Measurements from ENCODE around the gene MAPK9.
A peak's percentile ranks its signal among the peaks of the same experiment; 100 is the strongest.

The MAPK9 gene

DNA sequence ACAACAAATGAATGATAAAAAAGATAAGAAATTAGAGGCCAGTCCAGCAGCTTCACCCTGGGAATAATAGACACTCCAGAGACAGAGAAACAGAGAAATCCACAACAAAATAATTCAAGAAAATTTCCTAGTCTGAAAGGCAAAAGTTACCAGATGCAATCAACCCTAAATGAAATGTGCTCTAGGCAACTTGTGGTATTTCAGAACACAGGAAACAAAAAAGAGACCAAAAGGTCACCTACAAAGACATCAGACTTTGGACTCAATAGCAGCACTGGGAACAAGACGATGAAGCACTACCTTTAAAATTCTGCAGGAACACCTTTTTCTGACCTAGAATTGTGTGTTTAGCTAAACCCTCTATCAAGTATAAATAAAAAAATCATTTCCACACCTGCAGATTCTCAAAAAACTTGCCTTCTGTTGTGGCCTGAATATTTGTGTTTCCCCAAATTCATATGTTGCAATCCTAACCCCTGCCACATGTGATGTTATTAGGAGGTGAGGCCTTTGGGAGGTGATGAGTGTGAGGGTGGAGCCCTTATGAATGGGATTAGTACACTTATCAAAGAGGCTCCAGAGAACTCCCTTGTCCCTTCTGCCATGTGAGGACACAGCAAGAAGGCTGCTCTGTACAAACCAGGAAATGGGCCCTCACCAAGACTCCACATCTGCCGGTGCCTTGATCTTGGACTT lies 5.9 kb upstream of the MAPK9 start:
- TF ChIP-seq, protein P1, sequence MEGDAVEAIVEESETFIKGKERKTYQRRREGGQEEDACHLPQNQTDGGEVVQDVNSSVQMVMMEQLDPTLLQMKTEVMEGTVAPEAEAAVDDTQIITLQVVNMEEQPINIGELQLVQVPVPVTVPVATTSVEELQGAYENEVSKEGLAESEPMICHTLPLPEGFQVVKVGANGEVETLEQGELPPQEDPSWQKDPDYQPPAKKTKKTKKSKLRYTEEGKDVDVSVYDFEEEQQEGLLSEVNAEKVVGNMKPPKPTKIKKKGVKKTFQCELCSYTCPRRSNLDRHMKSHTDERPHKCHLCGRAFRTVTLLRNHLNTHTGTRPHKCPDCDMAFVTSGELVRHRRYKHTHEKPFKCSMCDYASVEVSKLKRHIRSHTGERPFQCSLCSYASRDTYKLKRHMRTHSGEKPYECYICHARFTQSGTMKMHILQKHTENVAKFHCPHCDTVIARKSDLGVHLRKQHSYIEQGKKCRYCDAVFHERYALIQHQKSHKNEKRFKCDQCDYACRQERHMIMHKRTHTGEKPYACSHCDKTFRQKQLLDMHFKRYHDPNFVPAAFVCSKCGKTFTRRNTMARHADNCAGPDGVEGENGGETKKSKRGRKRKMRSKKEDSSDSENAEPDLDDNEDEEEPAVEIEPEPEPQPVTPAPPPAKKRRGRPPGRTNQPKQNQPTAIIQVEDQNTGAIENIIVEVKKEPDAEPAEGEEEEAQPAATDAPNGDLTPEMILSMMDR (IDR thresholded peaks at IDR 0.05; ENCODE audit: insufficient read depth, low read length, poor library complexity, severe bottlenecking), result no peak
- DNase-seq (ENCODE audit: extremely low read depth, insufficient read length), result no peak
- no peaks in the 10 kb centered on the region for H3K36me3 ChIP-seq (ENCODE audit: control insufficient read depth, insufficient read depth, low read length)
- H3K4me3 ChIP-seq (replicated peaks; ENCODE audit: low read depth, low read length), result no peak overlapping the region
- H3K27me3 ChIP-seq (replicated peaks; ENCODE audit: control insufficient read depth, insufficient read depth, low read length), result no peaks in the 10 kb centered on the region

DNA sequence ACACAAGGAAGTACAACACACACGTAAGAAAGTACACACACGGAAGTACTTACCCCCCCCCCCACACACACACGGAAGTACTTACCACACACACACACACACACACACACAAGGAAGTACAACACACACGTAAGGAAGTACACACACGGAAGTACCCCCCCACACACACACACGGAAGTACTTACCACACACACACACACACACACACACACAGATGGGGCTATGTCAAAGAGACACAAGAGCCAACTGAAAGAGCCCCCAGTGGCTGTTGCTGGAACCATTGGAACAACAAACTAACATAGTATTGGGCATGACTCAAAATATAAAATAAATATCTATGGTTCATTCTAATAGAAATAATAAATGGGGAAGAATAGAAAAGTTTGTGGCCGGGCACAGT lies 4.9 kb upstream of the MAPK9 start:
- Histone ChIP-seq H3K36me3 (ENCODE audit: control insufficient read depth, insufficient read depth, low read length) (no peaks in the 10 kb centered on the region), H3K27me3 (replicated peaks; ENCODE audit: control insufficient read depth, insufficient read depth, low read length) (no peaks in the 10 kb centered on the region), H3K4me3 (replicated peaks; ENCODE audit: low read depth, low read length) (no peak overlapping the region)
- no peak for DNase-seq (ENCODE audit: extremely low read depth, insufficient read length)
- TF ChIP-seq, protein P1 (IDR thresholded peaks at IDR 0.05; ENCODE audit: insufficient read depth, low read length, poor library complexity, severe bottlenecking), result no peak

DNA sequence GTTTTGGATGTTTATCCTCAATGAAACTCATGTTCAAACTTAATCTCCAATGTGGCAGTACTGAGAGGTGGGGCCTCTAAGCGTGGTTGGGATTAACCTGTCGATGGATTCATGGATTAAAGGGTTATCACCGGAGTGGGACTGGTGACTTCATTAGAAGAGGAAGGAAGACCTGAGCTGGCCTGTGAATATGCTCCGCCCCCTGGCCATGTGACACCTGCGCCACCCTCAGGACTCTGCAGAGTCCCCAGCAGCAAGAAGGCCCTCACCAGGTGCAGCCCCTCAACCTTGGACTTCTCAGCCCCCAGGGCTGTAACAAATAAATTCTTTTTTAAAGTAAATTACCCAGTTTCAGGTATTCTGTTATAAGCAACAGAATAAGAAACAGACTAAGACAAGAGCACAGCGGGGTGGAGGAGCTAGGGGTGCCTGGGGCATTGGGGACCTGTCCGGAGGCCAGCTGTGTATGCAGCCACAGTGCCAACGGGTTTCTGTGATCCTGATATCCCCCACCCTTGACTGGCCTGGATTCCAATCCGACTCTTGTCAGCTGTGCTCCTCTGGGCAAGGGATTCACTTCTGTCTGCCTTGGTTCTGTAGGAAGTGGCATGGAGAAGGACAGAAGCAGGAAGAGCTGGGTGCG lies 3.2 kb upstream of the MAPK9 start:
- H3K27me3 ChIP-seq (replicated peaks; ENCODE audit: control insufficient read depth, insufficient read depth, low read length), result no peaks in the 10 kb centered on the region
- no peak for DNase-seq (ENCODE audit: extremely low read depth, insufficient read length)
- TF ChIP-seq, protein P1 (IDR thresholded peaks at IDR 0.05; ENCODE audit: insufficient read depth, low read length, poor library complexity, severe bottlenecking), result no peak
- H3K36me3 ChIP-seq (ENCODE audit: control insufficient read depth, insufficient read depth, low read length), result no peaks in the 10 kb centered on the region
- H3K4me3 ChIP-seq (replicated peaks; ENCODE audit: low read depth, low read length), result no peak overlapping the region

DNA sequence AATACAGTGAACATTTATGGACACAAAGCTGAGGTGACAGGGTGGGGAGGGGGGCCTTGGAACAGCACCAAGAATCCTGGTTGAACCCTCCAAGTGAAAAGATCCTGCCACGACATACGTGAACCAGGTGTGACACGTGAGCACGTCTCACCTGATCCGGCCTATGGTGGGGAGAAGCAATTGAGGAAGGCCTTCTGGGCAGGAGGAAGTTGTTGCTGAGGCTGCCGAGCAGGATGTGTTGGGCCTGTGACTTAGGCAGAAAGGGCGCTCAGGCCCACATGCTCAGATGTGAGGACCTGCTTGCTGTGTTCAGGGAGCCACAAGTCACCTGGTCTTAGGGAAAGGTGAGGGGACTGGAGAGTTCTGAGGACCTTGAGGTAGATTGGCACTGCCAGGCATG lies 2.5 kb upstream of the MAPK9 start:
- TF ChIP-seq, protein P1 (IDR thresholded peaks at IDR 0.05; ENCODE audit: insufficient read depth, low read length, poor library complexity, severe bottlenecking), result no peak
- no peak overlapping the region for H3K4me3 ChIP-seq (replicated peaks; ENCODE audit: low read depth, low read length)
- no peaks in the 10 kb centered on the region for H3K36me3 ChIP-seq (ENCODE audit: control insufficient read depth, insufficient read depth, low read length)
- DNase-seq (ENCODE audit: extremely low read depth, insufficient read length), result no peak
- no peaks in the 10 kb centered on the region for H3K27me3 ChIP-seq (replicated peaks; ENCODE audit: control insufficient read depth, insufficient read depth, low read length)

DNA sequence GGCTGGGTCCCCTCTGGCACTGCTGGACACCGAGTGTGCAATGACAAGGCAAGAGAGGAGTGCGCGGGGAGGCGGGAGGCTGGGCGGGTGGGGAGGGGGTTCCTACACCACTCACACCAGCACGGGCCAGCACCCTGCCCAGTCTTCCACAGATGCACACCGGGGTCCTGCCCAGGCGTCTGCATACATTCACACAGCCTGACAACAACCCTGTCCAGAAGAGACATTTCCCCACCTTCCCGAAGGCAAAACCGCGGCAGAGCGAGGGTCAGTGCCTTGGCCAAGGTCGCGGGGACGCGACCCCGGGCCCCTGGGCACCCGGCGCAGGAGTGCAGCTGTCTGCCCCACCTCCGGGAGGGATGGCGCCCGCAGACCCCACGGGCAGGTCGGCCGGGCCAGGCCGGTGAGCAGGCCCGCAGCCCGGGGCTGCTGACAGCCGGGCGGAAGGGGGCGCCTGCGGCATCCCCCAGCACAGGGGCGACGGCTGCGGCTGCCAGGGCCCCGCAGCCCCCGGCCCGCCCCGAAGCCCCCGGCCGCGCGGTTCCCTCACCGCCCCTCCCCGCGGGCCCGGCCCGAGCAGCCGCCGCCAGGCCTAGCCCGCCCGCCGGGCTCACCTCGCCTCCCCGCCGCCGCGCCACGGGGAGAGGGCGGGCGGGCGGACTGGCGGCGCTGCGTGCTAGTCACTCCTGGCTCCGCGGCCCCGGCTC lies 496 bp downstream of the MAPK9 start:
- DNase-seq (ENCODE audit: extremely low read depth, insufficient read length), result peak; percentile 52
- TF ChIP-seq, protein P1 (IDR thresholded peaks at IDR 0.05; ENCODE audit: insufficient read depth, low read length, poor library complexity, severe bottlenecking), result no peak

More for the DNA sequence above, 496 bp downstream of the MAPK9 start:
- no peaks in the 10 kb centered on the region for H3K36me3 ChIP-seq (ENCODE audit: control insufficient read depth, insufficient read depth, low read length)
- peak overlapping the region; percentile 81 for H3K4me3 ChIP-seq (replicated peaks; ENCODE audit: low read depth, low read length)
- H3K27me3 ChIP-seq (replicated peaks; ENCODE audit: control insufficient read depth, insufficient read depth, low read length), result no peaks in the 10 kb centered on the region

Measured in GM06990 (cell line).